NCI-H748 (cell line): ENCODE results near the gene QRSL1.
"Not testable (repeated sequence)": the region's sequence is repeated elsewhere in the genome, so short reads cannot be mapped to it uniquely, and the experiment has no call there.

Experiments
- DNase-seq: peaks from one replicate; lab custom pipeline; 2025; ENCODE audit not compliant: unreplicated experiment; lab: John Stamatoyannopoulos, UW

The QRSL1 gene

GRCh38 chr6:106623039-106623438, 6.3 kb upstream of the QRSL1 start:
- no peak for DNase-seq

GRCh38 chr6:106626485-106626884, 2.9 kb upstream of the QRSL1 start:
- DNase-seq = peak; percentile 22

GRCh38 chr6:106627760-106628159, 1.6 kb upstream of the QRSL1 start:
- not testable (repeated sequence) for DNase-seq

- peak; percentile 29 for DNase-seq
Observed at GRCh38 chr6:106628658-106629102, 698 bp upstream of the QRSL1 start.

GRCh38 chr6:106629859-106630163, 433 bp downstream of the QRSL1 start:
- DNase-seq = no peak

GRCh38 chr6:106630366-106630765, 988 bp downstream of the QRSL1 start:
- DNase-seq = no peak

GRCh38 chr6:106631346-106631745, 2.0 kb downstream of the QRSL1 start:
- DNase-seq = no peak

GRCh38 chr6:106634565-106634964, 5.2 kb downstream of the QRSL1 start:
- no peak for DNase-seq

GRCh38 chr6:106637051-106637716, 7.8 kb downstream of the QRSL1 start:
- DNase-seq = no peak

- DNase-seq = no peak
Observed at GRCh38 chr6:106637717-106638341, 8.5 kb downstream of the QRSL1 start.

GRCh38 chr6:106639812-106640211, 10.4 kb downstream of the QRSL1 start:
- no peak for DNase-seq

GRCh38 chr6:106642476-106642875, 13.1 kb downstream of the QRSL1 start:
- no peak for DNase-seq

- no peak for DNase-seq
Observed at GRCh38 chr6:106643061-106643460, 13.7 kb downstream of the QRSL1 start.

- DNase-seq = no peak
Observed at GRCh38 chr6:106648651-106649308, 19.4 kb downstream of the QRSL1 start.

- DNase-seq = no peak
Observed at GRCh38 chr6:106658469-106658868, 29.1 kb downstream of the QRSL1 start.

- no peak for DNase-seq
Observed at GRCh38 chr6:106659859-106660258, 30.5 kb downstream of the QRSL1 start.

- no peak for DNase-seq
Observed at GRCh38 chr6:106662458-106662857, 33.1 kb downstream of the QRSL1 start.

- DNase-seq = peak; percentile 9
Observed at GRCh38 chr6:106666282-106667021, 37.1 kb downstream of the QRSL1 start.

- DNase-seq = no peak
Observed at GRCh38 chr6:106667022-106667402, 37.6 kb downstream of the QRSL1 start.

- DNase-seq = peak; percentile 7
Observed at GRCh38 chr6:106670236-106670635, 40.9 kb downstream of the QRSL1 start.

- DNase-seq = no peak
Observed at GRCh38 chr6:106671651-106672050, 42.3 kb downstream of the QRSL1 start.
